GM21515 (cell line): Measurements from ENCODE around the gene STN1.

ENCODE experiments used
- ATAC-seq: cut with Tn5 transposase; IDR thresholded peaks from one replicate; pipeline ENCODE4 v1.9.1; 2021; ENCODE audit not compliant: unreplicated experiment

The STN1 gene

GRCh38 chr10:103895411-103896186, 22.4 kb downstream of the STN1 start:
- ATAC-seq, result no peak

GRCh38 chr10:103894441-103894864, 23.5 kb downstream of the STN1 start:
- ATAC-seq, result no peak

- no peak for ATAC-seq
Observed at GRCh38 chr10:103893817-103894216, 24.2 kb downstream of the STN1 start.

GRCh38 chr10:103892181-103892580, 25.8 kb downstream of the STN1 start:
- no peak for ATAC-seq

- no peak for ATAC-seq
Observed at GRCh38 chr10:103890688-103891087, 27.3 kb downstream of the STN1 start.

- no peak for ATAC-seq
Observed at GRCh38 chr10:103890194-103890658, 27.8 kb downstream of the STN1 start.

- ATAC-seq, result no peak
Observed at GRCh38 chr10:103889121-103889720, 28.8 kb downstream of the STN1 start.

GRCh38 chr10:103888113-103888841, 29.7 kb downstream of the STN1 start:
- ATAC-seq, result no peak

- ATAC-seq, result no peak
Observed at GRCh38 chr10:103885617-103886016, 32.4 kb downstream of the STN1 start.

- no peak for ATAC-seq
Observed at GRCh38 chr10:103884681-103885139, 33.3 kb downstream of the STN1 start.

- ATAC-seq, result no peak
Observed at GRCh38 chr10:103882285-103883007, 35.5 kb downstream of the STN1 start.

GRCh38 chr10:103881416-103882284, 36.3 kb downstream of the STN1 start:
- ATAC-seq, result no peak

GRCh38 chr10:103879831-103880230, 38.2 kb downstream of the STN1 start:
- ATAC-seq, result no peak

GRCh38 chr10:103879409-103879808, 38.6 kb downstream of the STN1 start:
- ATAC-seq, result no peak

GRCh38 chr10:103877861-103878260, 40.1 kb downstream of the STN1 start:
- ATAC-seq, result no peak

GRCh38 chr10:103876155-103876554, 41.8 kb downstream of the STN1 start:
- no peak for ATAC-seq

- ATAC-seq, result no peak
Observed at GRCh38 chr10:103874730-103875129, 43.3 kb downstream of the STN1 start.

GRCh38 chr10:103872137-103872931, 45.6 kb downstream of the STN1 start:
- no peak for ATAC-seq

GRCh38 chr10:103871006-103871405, 47.0 kb downstream of the STN1 start:
- ATAC-seq, result no peak
